Cardiac ventricle fibroblast (primary cell): ENCODE results near the gene ERMARD. TPM values are rescaled to one million over a fixed set of nuclear protein-coding genes. Genes with fewer than 3 reads are reported as not detected.

Source experiments
- total RNA-seq: library from RNA; depleted of rRNA; stranded (reverse); fragments of >200 nt; gene quantifications from 2 replicates; pipeline ENCODE4 v1.2.3, GENCODE V29; 2015

ERMARD gene
- 11.1 and 15.9 TPM in 2 replicates for total RNA-seq

GRCh38 chr6:169751242-169752073 lies at the start of gene ERMARD, which contains the start of gene DYNLT2:
ERMARD (plus strand) TSS chr6:169751622; CDS start chr6:169751658, 36 bp downstream.
DYNLT2 (minus strand) TSS chr6:169751572; CDS start chr6:169751458, 114 bp downstream.

GRCh38 chr6:169701954-169702839 lies 49.2 kb upstream of the ERMARD start, which contains the start of the genes C6orf120 and WDR27:
C6orf120 (plus strand) TSS chr6:169702126; CDS start chr6:169702460, 334 bp downstream.
WDR27 (minus strand) TSS chr6:169702029; CDS start chr6:169689005, 13,024 bp downstream.

GRCh38 chr6:169724494-169725124 lies 26.8 kb upstream of the ERMARD start, which contains the start of gene PHF10:
PHF10 (minus strand) TSS chr6:169724500; CDS start chr6:169723931, 569 bp downstream.

Other genes with a start within 250 kb of the ERMARD start
- gene WDR27, start 49.6 kb upstream of the ERMARD start, total RNA-seq, result 8.1 and 8.5 TPM in 2 replicates
- 52.0 and 56.6 TPM in 2 replicates for gene C6orf120, start 49.5 kb upstream of the ERMARD start, total RNA-seq
- gene PHF10, start 27.1 kb upstream of the ERMARD start, total RNA-seq, result 13.7 and 14.0 TPM in 2 replicates
- gene DYNLT2, start 50 bp upstream of the ERMARD start, total RNA-seq, result 0.19 and 0.49 TPM in 2 replicates